Astrocyte (in vitro differentiated cells and primary cell): Measurements from ENCODE around the gene PRKD1.

Experiments
- CTCF ChIP-seq: IDR thresholded peaks from 2 replicates; pipeline ENCODE4 v1.5.1; 2011; ENCODE audit warnings: low read depth, mild to moderate bottlenecking, inconsistent platforms, low read length, moderate library complexity; ENCODE audit not compliant: insufficient read depth
- EZH2 ChIP-seq: IDR thresholded peaks from 2 replicates; pipeline ENCODE4 v1.6.1; 2012; ENCODE audit warnings: mild to moderate bottlenecking, low read length, inconsistent platforms; ENCODE audit not compliant: insufficient read depth

GRCh38 chr14:29783556-29783955 is 144.1 kb downstream of the PRKD1 start:
- TF ChIP-seq CTCF (no peak), EZH2 (no peak)
